HG03103 (cell line): Measurements from ENCODE around the gene PRX.
"Not testable (repeated sequence)": the region's sequence is repeated elsewhere in the genome, so short reads cannot be mapped to it uniquely, and the experiment has no call there.

ENCODE experiments used
- ATAC-seq: cut with Tn5 transposase; IDR thresholded peaks from one replicate; pipeline ENCODE4 v1.9.1; 2021; ENCODE audit warnings: low read depth; ENCODE audit not compliant: unreplicated experiment

The PRX gene

DNA sequence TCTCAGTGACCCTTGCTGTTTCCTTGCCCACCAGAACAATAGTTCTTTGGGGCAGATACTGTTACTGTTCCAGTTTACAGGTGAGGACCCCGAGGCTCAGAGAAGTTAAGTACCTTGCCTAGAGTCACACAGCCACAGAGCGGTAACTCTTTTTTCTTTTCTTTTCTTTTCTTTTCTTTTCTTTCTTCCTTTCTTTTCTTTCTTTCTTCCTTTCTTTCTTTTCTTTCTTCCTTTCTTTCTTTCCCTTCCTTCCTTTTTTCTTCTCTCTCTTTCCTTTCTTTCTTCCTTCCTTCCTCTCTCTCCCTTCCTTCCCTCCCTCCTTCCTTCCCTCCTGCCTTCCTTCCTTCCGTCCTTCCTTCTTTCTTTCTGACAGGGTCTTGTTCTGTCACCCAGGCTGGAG, 4.9 kb upstream of the PRX start:
- no peak for ATAC-seq

DNA sequence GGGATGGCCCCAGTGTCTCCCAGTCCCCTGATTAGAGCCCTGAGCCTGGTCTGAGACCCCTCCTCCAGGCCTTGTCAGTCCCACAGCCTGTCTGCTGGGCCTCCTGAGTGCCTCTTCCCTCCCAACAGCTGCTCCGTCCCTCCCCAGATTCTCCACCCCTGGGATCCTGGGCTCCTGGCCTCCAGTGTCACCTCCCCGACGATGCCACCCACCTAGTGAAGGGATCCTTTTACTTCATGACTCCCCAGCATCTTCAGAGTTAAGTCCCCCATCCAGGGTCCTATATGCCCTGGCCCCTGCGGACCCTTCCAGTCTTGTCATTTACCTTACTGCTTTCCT, 4.4 kb upstream of the PRX start:
- no peak for ATAC-seq

DNA sequence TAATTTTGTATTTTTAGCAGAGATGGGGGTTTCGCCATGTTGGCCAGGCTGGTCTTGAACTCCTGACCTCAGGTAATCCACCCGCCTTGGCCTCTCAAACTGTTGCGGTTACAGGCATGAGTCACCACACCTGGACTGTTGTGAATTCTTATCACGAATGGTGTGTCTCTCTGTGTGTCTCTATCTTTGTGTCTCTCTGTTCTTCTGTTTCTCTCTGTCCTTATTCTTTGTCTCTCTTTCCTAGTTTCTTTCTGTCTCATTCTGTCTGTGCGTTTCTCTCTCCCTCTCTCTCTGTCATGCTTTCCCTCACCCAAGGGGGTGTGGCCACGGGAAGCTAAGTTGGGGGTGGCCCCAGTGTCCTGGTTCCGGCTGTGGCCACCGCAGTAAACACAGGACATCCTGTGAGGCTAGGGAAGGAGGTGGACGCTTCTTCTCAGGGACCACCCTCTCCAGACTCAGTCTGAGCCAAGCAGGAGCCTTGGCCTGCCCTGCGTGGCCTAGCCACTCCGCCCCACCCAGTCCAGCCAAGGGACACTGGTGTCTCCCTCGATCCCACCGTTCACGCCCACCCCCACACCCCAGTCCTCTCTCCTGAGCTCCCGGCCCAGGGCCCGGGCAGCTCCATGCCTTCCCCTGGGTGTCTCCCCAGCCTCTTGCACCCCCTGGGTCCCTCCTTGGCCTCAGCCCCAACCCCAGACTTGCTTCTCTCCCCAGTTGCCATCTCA, 3.9 kb upstream of the PRX start:
- ATAC-seq = no peak

DNA sequence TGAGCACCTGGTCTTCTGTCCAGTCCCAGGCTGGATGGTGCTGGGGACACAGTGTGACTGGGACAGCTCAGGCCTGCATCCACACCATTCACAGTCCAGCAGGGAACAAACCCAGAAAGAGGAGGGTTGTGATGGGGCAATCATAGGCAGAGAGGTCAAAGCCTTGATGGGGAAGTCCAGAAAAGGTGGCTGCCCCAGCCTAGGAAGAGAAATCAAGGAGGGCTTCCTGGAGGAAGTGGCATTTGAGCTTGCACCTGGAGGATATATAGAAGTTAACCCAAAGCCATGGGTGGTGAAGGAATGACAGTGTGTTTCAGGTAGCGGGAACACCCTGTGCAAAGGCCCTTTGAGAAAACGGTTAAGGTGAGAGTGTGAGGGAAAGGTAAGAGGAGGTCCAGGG, 2.6 kb upstream of the PRX start:
- no peak for ATAC-seq

DNA sequence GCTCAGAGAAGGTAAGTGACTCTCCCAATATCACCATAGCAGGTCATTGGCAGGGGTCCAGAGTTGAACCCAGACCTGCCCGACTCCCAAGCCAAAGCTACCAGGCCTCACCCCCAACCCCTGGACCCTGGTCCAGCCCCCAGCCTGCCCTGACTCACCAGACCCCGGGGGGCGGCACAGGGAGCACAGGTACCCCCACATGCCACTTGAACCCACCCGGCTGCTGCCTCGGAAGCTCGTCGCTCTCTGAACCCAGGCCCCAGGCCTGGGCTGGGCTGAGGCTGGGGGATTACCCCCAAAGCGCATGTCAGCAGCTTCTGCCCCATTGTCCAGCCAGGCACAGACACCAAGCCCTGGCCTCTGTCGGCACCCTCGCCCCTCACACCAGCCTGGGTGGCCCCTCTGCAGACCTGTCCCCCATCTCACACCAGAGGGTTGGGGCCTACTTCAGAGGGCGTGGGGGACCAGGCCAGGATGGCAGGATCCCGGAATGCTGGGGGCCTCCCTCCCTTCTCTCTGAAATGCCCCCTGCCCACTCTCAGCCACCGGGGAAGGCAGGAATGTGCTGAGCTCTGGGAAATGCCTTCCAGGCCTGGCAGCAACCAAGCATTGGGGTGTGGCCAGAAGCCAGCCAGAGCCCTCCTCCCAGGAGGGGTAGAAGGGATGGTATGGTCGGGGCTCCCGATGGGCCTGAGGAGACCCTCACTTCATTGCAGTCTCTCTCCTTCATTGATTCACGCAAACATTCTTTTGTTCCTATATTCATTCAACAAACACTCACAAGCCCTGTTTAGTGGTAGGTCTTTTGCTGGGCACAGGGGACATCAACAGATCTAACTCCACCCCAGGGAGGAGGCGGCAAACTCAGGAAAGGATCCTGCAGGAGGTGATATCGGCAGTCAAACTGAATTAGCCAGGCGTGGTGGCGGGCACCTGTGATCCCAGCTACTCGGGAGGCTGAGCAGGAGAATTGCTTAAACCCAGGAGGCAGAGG, 1.7 kb upstream of the PRX start:
- ATAC-seq = no peak

DNA sequence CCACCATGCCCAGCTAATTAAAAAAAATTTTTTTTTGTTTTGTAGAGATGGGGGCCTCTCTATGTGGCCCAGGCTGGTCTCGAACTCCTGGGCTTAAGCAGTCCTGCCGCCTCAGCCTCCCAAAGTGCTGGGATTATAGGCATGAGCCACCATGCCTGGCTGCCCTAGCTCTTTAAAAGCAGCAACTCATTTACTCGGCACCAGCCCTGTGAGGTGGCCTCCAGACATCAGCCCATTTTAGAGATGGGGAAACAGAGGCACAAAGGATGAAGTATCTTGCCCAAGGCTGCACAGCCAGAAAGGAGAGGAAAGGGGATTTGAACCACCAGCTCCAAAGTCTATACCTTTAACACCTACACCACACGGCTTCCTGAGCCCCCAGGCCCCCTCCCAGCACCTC, 312 bp downstream of the PRX start:
- no peak for ATAC-seq

DNA sequence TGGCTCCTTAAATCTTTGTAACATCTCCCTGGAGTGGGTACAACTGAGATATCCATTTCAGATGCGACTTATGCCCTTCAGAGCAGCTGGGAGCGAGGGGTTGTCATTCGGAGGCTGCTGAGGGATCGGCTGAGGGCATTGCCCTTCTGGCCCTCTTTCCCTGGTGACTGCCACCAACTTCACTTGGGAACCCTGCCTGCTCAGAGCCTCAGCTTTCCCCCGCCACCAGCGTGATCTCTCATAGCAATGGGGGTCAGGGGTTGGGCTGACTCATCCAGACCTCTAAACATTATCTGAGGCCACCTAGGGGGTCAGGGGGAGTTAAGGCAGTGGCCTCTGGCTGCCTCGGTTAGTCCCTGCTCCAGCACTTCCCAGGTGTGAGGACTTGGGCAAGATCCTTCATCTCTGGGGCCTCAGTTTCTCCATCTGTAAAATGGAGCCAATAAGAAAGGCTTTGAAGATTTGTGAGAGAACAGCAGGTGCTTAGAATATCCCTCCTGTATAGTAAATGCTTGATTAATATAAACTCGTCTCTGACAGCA, 1.1 kb downstream of the PRX start:
- no peak for ATAC-seq

DNA sequence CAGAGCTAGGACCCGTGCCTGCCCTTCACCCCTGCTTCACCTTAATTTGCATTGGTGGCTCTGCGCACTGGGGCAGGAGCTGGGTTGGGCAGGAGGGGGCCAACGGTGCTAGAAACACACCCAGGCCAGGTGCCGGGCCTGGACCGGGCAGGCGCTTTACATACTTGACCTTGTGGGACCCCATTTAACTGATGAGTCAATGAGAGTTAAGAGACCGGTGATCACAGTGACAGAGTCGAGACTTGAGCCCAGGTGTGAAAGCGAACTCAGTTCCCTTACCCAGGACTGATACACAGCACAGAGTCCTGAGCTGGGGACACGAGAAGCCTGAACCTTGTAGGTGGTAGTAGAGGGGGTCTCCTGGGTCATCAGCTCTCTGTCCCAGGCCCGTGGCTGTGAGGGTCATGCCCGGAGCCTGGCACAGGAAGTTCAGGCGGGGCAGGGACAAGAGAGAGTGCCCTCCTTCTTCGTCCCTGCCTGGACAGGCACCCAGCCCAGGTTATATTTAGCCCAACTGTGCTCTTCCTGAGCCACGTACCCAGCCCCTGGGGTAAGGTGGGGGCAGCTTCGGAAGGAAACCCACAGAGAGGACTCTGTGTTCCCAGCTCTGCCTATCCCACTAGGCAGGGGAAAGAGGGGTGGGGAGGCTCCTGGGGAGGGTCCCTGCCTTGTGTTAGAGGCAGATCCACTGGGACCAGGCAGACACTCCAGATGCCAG, 1.9 kb downstream of the PRX start:
- ATAC-seq = no peak

DNA sequence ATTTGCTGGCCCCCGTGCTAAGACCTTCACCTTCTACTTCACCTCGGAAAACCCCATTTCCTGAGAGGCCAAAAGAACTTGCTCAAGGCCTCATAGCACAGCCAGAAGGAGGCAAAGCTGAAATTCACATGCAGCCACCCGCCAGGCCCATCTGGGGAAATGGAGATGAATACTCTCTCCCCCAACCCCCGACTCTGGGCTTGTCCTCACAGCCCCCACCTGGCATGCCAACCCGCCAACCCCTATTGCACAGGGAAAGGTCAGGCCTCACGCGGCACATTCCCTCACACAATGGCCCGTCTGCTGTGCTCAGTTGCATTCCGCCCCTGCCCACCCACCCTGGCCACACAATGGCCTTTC, 3.2 kb downstream of the PRX start:
- no peak for ATAC-seq

DNA sequence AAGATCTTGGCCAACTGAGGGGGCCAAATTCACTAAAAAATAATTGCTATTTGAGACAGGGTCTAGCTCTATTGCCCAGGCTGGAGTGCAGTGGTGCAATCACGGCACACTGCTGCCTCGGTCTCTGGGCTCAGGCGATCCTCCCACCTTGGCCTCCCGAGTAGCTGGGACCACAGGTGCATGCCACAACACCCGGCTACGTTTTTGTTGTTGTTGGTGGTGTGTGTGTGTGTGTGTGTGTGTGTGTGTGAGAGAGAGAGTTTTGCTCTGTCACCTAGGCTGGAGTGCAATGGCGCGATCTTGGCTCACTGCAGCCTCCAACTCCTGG, 4.6 kb downstream of the PRX start:
- ATAC-seq = not testable (repeated sequence)

DNA sequence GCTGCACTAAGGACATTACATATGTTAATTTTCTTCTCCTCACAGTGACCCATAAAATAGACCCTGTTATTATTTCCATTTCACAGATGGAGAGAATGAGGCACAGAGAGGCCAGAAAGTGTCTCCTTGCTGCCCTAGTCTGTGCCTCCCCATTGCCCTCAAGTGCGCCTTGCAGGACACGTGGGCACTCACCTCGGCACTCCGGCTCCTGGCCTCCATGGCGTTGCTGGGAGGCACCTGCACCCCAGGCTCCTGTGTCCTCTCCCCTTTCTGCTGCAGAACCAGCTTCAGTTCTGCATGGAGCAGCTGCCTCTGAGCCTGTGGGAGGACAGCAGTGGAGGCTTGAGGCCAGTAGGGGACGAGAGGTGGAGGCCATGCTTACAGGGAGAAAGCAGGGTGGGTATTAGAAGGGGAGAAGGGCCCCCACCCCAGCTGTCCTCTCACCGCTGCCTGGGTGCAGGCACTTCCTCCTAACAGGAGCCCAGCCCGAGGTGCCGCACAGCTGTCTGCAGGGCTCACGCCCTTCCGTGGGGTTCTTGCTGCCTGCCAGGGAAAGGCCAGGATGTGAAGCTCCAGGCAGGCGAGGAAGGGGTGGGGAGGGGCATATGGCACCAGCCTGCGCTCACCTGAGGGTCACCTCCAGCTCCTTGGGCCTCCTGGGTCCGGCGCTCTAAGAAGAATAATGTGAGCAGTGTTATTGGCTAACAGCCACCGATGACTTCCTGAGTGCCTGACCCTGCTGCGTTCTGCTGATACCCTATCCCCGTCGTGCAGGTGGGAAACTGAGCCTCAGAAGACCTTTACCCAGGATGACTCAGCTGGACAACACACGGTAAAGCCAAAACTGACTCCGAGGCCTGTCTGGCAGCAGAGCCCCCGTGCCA, 5.2 kb downstream of the PRX start:
- ATAC-seq = no peak

DNA sequence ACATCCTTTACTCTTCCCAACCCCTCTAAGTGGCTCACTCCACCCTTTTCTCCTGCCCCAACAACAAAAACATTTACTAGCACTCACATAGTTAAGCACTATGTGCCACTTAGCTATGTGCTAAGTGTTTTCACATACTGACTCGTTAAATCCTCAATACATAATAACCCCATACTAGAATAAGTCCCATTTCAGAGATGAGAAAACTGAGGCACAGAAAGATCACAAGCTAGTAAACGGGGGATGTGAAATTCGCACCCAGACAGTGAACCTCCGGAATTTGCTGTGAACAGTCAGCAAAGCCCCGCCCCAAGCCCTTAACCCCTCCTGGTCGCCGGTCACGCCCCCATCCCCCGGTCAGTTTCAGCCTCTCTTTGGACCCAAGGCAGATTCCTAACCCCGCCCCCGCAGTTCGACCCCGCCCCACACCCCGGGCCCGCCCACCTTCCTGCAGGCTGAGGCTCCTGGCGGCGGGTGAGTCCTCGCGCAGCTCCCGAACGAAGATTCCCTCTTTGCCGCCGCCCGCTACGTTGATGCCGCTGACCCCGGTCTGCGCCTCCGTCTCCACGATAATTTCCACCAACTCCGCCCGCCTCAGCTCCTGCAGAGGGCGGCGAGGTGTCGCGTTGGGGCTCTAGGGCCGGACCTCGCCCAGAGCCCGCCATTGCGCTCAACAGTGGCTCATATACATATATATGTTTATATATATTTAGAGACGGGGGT, 9.8 kb downstream of the PRX start:
- peak; percentile 51 for ATAC-seq

DNA sequence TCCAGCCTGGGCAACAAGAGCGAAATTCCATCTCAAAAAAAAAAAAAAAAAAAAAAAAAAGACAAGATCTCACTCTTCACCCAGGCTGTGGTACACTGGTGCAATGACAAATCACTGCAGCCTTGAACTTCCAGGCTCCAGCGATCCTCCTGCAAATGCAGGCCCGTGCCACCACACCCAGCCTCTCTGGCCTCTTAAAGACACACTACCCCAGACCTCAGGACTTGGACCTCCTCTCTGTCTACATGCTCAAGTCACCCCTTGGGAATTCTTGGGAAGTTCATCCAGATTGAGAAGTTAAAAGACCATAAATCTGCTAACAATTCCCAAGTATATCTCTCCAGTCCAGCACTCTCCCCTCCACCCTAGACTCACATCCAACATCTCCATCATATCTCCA, 12.6 kb downstream of the PRX start:
- ATAC-seq = no peak

DNA sequence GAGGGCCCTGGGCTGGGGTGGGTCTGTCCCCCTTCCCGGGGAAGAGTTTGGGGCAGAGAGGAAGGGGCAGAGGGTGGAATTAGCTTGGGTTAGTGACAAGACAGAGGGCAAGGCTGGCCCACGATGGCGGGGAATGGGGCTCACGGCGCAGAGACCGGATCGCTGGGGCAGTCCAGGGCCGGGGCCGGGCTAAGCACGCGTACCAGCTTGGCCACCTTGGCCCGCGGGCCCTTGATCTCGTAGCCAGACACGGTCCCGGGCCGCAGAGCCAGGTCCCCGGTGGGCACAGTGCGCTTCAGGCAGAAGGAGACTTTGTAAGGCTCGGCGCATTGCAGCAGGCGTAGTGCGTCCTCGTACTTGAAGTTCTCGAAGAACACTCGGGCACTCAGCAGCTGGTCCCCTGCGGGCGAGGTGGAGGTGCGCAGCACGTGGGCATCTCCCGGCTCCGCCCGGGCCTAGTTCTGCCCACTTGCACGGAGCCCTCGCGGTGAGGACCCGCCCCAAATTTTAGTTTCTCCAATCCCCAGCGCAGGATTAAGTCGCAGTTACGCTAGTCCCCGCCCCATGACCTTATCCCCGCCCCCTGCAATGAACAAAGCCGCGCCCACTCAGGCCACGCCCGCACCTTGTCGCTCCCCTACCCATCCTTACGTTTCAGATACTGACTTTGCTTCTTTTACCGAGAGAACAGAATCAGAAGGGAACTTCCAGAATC, 14.6 kb downstream of the PRX start:
- no peak for ATAC-seq

DNA sequence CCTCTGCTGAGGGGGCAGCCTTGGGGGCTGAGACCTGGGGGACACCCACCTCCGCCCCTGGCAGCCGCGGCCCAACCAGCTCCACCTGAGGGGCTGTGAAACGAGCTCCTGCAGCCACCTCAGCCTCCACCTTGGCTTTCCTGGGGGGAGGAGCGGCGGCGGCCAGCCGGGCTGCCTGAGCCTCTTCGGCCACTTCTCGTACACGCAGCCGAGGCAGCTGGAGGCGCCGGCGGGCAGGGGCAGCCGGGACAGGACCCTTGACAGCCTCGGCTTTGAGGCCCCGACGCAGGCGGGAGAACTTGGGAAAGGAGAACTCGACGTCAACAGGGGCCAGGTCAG, 15.6 kb downstream of the PRX start:
- ATAC-seq = no peak

DNA sequence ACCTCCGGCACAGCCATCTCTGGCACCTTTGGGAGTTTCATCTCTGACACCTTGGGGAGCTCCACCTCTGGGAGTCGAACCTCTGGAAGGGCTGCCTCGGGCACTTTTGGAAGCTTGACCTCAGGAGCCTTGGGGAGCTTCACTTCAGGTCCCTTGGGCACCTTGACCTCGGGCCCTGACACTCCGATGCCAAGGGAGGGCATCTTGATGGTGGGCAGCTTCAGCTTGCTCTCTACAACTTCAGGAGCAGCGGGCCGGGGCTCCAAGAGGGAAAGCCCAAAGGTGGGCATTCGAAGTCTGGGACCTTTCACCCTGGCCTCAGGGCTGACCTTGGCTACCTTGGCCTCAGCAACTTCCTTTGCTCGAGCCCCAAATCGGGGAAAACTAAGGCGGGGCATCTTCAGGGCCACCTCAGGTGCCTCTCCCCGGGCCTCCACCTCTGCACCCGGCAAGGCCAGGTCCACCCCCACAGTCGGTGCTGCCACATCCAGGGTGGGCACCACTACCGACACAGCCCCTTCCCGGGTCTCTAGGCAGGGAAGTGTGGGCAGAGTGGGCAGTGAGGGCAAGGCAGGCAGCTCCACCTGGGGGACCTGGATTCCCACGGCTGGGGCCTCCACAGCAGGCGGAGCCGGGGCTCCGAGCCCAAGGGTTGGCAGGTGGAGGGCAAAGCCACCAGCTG, 16.2 kb downstream of the PRX start:
- ATAC-seq = no peak

DNA sequence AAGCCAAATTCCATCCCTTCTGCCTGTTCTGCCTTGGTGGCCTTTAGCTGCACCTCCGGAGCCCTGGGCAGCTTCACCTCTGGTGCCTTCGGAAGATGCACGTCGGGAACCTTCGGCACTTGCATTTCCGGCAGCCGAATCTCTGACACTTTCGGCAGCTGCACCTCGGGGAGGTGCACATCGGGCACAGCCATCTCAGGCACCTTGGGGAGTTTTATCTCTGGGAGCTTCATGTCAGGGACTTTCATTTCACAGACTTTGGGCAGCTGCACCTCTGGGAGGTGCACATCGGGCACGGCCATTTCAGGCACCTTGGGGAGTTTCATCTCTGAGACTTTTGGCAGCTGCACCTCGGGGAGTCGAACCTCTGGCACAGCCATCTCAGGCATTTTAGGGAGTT, 17.2 kb downstream of the PRX start:
- no peak for ATAC-seq

DNA sequence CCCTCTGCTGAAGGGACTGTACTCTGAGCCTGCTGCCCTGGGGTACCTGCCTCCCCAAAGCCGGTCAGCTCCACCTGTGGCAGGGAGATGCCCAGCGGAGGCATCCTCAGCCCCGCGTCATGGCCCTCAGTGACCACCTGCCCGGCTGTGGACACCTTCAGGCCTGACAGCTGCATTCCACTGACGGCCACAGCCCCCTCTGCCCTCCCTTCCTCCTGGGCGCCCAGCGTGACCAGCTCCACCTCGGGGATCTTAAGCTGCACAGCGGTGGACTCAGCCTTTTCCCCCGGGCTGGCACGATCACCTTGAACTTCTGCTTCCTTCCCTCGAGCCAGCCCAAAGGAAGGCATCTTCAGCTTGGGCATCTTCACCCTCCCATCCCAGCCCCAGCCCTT, 18.4 kb downstream of the PRX start:
- no peak for ATAC-seq
